ENCODE data around the gene VASP. TPM values are rescaled to one million over a fixed set of nuclear protein-coding genes. Genes with fewer than 3 reads are reported as not detected.

The VASP gene
- polyA plus RNA-seq, 1 donor from 2014 or later: 6.1 TPM

- H4K20me1 ChIP-seq (ENCODE audit: insufficient read depth): no peaks in the 10 kb centered on the region
Measured at GRCh38 chr19:45518469-45518826, 11.2 kb downstream of the VASP start.

More at GRCh38 chr19:45518469-45518826, 11.2 kb downstream of the VASP start:
- Histone ChIP-seq H3K79me2 (replicated peaks; ENCODE audit: insufficient read depth, low read length) (no peaks in the 10 kb centered on the region), H3K9me3 (ENCODE audit: low read length) (no peaks in the 10 kb centered on the region), H3K27ac (ENCODE audit: low read length) (no peak overlapping the region), H3K36me3 (ENCODE audit: insufficient read depth, low read length) (no peaks in the 10 kb centered on the region), H2AFZ (ENCODE audit: low read depth, low read length) (no peak overlapping the region), H3K4me2 (ENCODE audit: low read length) (no peak overlapping the region), H3K27me3 (ENCODE audit: insufficient read depth, low read depth, low read length) (no peaks in the 10 kb centered on the region), H3K9me2 (ENCODE audit: insufficient read depth, low read length) (no peaks in the 10 kb centered on the region), H3K9ac (ENCODE audit: low read length) (no peak overlapping the region), H3K4me3 (ENCODE audit: low read length) (no peak overlapping the region), H3F3A (ENCODE audit: insufficient read depth, low read length, poor library complexity, severe bottlenecking) (no peaks in the 10 kb centered on the region)
- TF ChIP-seq EP300 (conservative IDR thresholded peaks at IDR 0.05; ENCODE audit: poor library complexity, severe bottlenecking) (no peak), REST (IDR thresholded peaks at IDR 0.05; ENCODE audit: borderline replicate concordance) (no peak), POLR2AphosphoS5 (IDR thresholded peaks at IDR 0.05) (no peak), CTCF (IDR thresholded peaks at IDR 0.05; ENCODE audit: poor library complexity, severe bottlenecking) (no peak), EZH2 (IDR thresholded peaks at IDR 0.05; ENCODE audit: borderline replicate concordance, insufficient read depth, low read length, poor library complexity, severe bottlenecking) (no peak), TAF1 (IDR thresholded peaks at IDR 0.05; ENCODE audit: low read depth) (no peak), SMC3 (conservative IDR thresholded peaks at IDR 0.05; ENCODE audit: poor library complexity) (no peak), MXI1 (conservative IDR thresholded peaks at IDR 0.05; ENCODE audit: poor library complexity, severe bottlenecking) (no peak), RAD21 (conservative IDR thresholded peaks at IDR 0.05) (no peak)
